Right renal cortex interstitium (tissue), 3 donors: ENCODE data around the gene WFDC1. TPM values are rescaled to one million over a fixed set of nuclear protein-coding genes. Genes with fewer than 3 reads are reported as not detected.

Experiments
- DNase-seq, 3 donors: peaks; one replicate each; pipeline ENCODE4 v3.0.0-alpha.2; 2013; ENCODE audit warnings: low read depth in 3 of 3, low spot score in 2 of 3
- polyA plus RNA-seq, 3 donors: library from polyadenylated mRNA; unstranded; fragments of 120-200 nt; gene quantifications; one replicate each; pipeline ENCODE4 v1.2.1, GENCODE V29; 2013; ENCODE audit not compliant: insufficient read length in 3 of 3

Gene WFDC1
- polyA plus RNA-seq, 3 donors: 2.7 to 3.5 (median 3.1) TPM

DNA sequence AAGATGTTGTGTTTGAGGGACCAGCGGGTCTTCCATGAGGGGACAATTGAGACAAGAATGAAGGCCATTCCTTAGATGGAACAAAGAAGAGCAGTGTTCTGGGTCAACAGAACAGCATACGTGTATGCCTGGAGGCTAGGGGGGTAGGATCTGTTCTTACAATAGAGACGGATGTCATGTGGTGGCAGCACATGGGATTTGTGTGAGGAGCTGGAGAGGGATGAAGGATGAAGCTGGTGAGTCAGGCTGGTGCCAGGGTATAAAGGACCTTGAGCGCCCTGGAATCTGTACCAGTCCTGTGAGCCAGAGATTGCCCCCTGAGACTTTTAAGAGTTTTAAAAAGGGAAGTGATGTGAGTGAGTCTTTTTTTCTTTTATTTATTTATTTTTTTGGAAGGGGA is 22.8 kb upstream of the WFDC1 start:
- DNase-seq: no peak

DNA sequence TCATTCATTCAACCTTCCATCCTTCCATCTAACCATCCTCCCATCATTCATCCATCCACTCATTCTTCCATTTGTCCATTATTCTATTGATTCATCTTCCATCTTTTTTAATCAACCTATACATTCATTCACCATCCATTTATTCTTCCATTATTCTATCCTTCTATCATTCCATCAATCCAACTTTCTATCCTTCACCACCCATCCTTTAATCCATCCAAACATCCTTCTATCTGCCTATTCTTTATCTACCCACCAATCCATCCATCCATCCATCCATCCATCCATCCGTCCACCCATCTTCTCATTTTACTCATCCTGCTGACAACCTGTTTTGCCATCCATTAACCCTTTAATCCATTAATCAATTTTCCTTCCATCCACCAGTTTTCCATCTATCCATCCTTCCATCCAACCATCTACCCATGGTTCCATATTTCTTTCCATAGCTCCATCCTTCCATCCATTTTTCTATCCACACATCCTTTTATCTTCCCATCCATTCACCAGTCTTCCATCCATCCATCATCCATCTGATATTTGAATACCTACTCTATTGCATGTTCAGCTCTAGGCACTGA is 21.8 kb upstream of the WFDC1 start:
- DNase-seq: no peak

DNA sequence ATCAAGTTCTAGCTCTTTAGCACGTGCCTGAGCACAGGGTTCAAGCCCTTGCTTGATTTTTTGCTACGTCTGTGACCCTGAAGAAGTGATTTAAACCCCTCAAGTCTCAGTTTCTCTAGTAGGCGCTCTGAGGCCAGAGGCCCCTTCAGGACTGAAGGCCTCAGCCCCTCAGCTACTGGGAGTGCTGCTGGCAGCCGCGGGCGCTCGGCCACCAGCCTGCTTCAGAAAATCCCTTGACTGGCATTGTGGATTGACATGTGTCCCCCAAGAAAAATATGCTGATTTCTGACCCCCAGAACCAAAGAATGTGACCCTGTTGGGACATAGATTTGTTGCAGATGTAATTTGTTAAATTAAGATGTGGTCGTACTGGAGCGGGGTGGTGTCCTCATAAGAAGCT is 20.2 kb upstream of the WFDC1 start:
- no peak for DNase-seq

DNA sequence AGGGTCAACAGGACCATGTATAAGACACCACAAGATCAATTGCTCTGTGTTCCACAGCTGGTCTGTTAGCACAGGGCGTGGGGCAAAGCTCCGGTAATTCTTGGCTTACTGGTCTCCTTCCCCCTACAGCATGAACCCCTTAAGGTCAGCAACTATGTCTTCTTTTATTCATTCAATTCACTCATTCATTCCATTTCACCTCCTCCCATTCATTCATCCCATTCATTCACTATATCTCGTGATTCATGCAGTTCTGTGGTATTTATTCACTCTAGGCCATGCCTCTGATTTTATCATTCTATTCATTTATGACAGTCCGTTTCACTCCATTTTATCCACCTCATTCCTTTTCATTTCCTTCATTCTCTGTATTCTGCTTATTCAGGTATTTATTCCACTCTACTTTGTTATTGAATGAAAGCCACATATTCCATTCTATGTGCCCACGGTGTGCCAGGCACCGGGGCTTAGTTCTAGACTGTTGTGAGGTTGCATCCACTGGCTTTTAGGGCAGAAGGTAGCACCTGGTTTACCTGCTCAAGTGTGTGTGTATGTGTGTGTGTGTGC is 19.0 kb upstream of the WFDC1 start:
- DNase-seq: no peak

DNA sequence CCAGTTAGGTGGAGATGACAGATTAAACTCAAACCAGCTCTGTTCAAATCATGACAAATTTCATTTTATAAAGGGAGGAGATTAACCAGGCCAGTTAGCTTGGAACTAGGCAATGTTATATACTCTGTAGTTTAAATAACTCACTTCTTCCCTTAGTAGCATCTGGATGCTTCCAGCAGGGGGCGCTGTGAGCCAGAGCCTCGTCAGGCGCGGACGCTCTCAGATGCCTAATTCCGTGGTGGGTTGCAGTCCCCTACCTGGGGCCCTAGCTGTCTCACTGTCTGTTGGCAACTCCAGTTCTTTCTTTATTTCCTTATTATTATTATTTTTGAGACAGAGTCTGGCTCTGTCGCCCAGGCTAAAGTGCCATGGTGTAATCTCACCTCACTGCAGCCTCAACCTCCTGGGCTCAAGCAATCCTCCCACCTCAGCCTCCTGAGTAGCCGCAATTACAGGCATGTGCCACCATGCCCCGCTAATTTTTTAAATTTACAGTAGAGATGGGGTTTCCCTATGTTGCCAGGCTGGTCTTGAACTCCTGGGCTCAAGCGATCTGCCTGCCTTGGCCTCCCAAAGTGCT is 17.3 kb upstream of the WFDC1 start:
- DNase-seq: no peak

DNA sequence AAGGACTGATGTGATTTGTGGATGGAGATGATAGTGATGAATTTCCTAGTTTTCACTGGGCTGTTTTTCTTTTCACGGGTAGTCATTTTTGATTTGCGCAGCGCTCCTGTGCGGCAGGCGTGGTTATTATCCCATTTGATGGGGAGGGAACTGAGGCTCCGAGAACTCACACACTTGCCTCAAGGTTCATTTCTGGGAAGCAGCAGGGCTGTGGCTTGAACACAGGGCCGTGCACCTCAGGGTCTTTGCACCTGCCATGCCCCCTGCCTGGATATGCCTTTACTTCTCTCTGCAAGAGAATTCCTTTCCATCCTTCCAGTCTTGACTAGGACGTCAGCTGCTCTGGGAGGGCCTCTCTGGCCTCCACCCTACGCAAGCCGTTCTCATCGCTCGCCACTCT is 16.3 kb upstream of the WFDC1 start:
- DNase-seq: no peak

DNA sequence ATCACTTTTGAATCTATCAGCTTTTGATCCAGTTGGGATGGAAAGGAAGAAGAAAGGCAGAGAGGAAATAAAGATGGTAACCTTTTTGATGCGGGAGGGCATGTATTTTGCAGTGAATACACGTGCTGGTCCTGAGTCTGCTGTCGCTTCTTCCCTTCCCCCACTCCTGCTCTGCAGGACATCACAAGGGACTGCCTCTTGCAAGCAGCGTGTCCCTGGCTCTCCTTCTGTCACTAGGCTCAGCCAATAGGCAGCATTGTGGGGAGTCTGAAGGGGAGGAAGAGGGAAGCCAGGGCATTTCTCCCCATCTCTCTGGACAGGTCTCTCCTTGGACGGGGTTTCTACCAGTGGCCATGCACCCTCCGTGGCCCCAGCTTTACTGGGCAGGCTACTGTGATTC is 15.7 kb upstream of the WFDC1 start:
- DNase-seq: no peak

DNA sequence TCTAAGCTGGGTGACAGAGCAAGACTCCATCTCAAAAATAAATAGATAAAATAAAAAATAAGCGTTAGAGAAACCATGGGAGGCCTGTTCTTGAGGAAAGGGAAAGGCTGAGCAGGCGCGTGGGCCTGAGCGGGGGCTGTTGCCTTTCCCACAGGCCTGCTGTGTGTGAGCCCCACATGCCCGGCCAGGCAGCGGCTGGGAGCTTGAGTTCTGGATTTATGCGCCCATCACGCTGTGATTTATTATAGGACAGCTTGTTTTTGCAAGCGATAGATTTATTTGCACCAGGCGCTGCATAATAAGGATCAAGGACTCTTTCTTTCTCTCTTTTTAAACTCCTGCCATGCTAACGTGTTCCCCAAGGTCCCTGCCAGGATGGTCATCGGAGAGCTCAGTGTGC is 14.8 kb upstream of the WFDC1 start:
- no peak for DNase-seq

DNA sequence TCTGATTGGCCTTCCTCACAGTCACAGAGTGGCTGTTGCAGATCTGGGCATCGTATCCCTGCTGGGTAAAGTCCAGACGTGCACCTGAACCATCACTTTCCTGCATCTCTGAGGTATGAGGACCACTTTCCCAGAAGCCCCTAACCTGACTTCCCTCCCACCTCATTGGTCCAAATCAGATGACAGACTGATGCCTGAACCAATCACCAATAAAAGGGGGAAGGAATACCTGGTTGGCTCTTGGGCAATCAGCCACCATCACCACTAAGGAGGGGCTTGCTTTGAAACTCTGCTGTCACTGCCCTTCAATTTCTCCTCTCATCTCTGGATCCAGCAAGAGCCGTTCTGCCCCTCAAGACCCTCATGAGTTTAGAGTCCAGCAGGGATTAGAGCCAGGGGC is 13.6 kb upstream of the WFDC1 start:
- DNase-seq: no peak

DNA sequence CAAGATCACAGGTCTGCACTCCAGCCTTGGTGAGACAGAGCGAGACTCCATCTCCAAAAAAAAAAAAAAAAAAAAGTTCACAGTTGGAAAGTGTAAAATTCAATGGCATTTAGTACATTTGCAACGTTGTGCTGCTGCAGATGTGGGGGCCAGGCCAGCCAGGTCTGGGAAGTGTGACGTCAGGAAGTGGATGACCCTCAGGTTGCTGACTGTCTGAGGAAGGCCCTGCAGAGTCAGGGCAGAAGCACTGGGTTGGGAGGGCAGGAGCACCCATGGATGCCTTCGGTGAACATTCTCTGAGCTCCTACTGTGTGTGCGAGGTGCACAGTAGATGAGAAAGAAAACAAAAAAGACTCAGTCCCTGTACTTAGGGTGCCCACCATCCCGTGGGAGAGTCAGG is 12.1 kb upstream of the WFDC1 start:
- no peak for DNase-seq

DNA sequence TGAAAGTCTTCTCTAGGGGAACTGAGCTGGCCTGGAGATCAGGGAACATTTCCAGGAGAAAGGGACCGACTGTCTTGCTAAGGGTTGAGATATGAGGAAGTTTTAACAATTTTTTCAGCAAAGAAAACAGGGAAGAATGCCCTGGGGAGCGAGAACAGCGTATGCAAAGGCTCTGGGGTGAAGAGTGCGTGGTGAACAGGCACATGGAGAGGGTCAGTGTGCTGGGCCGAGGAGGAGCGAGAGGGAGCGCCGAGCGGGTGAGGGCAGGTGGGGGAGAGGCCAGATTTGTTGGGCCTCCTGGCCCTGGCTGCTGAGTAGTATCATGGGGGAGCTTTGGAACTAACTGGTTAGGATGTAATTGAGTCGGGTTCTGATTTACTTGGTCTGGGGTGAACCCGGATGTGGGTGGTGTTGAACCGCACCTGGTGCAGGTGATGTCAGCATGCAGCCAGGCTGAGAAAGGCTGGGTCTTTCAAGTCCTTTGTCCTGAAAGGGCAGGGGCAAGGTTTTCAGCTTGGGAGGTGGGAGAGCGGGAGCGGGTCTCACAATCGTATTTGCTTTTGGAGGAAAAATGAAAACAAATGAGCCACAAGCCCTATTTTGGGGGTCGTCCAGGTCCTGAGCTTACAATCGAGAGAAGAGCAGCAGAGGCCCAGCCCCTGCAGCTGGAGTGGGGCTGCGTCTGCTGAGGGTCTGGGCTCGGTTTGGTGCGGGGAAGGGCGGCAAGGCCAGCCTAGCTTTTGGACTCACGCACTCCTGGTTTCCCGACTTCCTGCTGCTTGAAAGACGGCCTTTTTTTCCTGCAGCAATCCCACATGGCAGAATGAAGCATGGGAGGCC is 11.1 kb upstream of the WFDC1 start:
- no peak for DNase-seq

DNA sequence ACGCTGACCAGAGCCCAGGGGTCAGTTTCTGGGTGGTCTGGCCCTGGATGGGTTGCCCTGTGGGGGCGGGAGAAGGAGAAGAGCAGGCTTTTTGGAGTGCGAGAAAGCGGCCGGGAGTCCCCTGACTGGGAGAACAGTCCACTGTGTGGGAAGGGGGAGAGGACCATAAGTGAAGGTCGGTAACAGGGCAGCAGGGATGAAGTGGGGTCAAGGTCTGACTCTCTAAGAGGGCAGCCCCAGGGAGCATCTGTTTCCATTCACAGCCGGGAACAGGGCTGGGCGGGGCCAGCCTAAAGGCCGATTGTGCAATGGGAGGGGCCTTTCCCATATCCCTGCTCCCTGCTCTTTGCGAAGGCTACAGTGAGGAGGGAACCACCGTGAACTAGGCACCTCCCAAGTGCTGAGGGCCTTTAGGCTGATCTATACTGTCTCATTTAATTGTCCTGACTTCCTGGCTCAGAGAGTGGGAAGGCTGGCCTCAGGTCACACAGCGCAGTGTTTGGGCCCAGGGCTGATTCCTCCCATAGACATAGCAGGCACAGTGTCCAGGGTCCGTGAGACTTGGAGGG is 10.4 kb upstream of the WFDC1 start:
- no peak for DNase-seq

DNA sequence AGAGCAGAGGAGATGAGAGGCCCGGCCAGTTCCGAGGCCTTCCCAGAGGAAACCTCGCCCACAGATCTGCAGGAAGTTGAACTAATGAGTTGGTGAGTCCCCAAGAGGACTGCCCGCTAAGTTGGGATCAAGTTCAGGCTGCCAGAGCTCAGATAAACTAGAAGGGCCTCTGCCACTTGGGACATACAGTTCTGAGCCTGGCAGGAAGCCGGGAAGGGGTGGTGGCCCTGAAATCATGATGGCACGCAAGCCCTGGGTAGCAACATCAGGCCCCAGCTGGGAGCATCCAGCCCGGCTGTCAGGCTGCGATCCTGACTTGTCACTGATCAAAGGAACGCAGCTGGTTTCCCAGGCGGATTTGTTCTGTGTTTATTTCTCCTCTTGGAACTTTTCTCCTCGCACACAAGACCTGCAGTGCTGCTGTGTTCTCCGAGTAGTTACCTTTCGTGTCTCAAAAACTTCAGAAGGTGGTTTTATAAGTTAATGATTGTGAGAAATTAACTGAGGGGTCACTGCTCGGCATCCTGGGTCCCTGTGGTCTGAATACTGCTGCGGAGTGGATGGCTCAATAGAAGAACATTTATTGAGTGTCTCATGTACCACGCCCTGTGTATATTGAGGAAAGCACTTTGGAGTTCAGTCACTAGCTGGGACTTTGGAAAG is 8.0 kb upstream of the WFDC1 start:
- no peak for DNase-seq

DNA sequence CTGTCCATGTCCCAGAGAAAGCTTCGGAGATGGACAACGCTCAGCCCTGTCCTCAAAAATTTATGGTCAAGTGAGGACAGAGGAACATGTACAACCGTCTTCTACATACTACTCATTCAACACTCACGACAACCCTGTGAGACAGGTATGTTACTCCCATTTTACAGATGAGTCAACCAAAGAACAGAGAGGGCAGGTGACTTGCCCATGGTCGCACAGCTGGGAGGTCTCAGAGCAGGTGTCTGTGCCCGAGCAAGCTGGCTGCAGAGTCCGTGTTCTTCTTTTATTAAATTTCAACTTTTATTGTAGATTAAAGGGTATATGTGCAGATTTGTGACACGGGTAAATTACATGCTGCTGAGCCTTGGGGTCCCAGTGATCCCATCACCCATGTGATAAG is 5.8 kb upstream of the WFDC1 start:
- DNase-seq: no peak

DNA sequence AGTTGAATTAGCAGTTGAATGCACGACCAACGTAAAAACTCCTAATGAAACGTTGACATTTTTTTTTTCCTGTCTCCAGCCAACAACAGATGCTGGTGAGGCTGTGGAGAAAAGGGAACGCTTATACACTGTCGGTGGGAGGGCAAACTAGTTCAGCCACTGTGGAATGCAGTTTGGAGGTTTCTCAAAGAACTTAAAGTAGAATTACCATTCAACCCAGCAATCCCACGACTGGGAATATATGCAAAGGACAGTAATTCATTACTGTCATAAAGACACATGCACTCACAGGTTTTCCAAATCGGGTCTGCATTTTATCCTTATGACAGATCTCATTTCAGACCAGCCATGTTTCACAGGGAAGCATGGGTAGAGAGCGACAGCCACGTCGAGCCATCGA is 3.5 kb upstream of the WFDC1 start:
- DNase-seq: no peak

DNA sequence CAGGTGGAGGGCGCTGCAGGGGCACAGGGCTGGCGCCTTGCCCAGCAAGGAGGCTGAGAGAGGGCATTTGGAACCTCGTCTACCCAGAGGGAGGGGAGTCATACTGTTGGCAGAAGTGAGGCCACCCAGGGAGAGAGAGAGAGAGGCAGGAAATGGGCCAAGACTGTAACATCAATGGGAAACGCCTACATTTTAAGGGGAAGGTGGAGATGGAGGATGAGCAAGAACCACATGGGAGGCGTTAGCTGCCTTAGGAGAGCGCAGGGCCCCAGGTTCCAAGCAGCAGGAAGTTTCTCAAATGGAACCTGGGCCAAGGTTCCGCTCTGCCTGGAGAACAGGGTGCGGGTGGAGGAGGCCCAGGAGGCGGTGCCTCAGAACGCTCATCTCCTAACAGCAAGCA is 2.7 kb upstream of the WFDC1 start:
- DNase-seq: no peak

DNA sequence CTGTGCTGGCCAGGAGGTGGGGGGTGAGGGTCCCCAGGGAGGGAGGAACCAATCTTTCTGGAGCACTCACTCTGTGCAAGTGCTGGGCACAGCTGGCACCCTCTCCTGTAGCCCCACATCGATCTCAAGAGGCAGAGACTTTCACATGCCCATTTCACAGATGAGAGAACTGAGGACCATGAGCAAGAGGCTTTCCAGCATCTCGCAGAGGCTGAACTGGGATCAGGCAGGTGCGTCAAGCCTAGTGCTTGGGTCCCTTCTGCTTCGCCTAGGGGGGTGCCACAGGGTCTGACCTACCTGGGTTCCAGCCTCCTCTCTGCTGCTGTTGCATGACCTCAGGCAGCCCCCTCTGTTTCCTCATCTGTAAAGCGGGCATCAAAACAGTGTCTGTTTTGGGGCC is 1.3 kb upstream of the WFDC1 start:
- DNase-seq: no peak

DNA sequence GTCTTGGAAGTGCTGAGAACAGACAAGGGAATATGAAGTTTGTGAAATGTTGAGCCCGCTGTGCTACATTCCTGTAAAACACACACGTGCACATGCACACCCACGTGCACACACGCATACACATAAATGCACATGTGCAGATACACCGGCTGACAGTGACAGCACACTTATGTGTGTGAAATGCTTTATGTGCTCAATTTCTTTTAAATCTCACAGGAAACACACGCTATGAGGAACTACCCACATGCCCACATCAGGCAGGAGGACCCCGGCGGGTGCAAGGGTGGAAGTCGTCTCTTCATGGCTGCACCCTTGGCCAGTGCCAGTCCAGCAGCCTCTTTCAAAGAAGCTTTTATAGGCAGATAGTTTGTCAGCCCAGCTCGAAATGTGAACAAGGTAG is 561 bp upstream of the WFDC1 start:
- no peak for DNase-seq

DNA sequence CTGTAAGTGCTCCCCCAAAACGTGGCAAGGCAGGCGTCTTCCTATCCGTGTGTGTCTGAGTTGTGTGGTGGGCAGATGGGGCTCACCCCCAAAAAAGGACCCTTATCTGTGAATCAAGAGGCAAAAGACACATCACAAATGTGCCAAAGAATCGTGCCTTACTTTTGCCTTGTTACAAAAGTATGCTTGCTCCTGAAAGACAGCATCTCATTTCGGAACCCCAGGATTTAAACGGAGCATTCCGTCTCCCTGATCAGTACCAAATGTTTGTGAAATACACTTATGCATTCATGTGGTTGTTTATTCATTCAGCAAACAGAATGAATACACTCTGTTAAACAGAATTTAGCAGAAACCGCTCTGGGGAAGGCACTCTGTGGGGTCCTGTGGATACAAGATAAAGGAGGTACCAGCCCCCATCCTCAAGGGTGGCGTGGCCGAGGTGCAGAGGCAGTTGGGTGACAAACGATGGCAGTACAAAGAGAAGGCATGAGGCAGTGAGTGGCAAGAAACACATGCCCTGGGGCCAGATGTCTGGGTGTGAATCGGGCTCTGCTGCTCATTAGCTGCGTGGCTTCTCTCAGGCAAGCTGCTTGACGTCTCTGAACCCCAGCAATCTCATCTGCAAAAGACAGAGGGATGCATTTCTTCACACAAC is 654 bp downstream of the WFDC1 start:
- DNase-seq: no peak

DNA sequence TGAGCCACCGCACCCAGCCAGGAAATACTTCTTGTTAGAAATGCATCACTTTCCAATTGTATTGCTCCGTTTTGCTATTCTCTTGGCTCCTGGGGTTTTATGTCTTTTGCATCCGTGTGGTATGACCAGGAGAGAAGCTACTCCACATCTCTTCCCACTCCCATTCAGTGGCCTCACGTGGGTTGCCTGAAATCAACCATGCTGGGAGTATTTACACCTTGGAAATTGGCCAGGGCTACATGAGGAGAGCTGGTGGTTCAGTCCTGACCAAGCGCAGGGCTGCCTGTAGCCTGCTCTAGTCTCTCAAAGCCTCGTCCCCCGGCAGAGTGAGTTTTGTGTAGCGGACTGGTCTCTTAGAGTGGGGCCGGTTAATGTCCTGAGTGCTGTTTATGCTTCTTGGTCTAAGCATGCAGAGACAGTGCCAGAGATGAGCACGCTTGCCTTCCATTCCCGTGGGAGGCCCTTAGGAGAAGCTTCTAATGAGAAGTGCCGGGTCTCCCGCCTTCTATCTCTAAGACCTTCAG is 3.8 kb downstream of the WFDC1 start:
- no peak for DNase-seq
